Activated CD8-positive, alpha-beta T cell treated with anti-CD3 and anti-CD28 coated beads, Interleukin-2, amount 10 ng/mL, durations not matched to agents 7 days and 5 days (primary cell): Measurements from ENCODE around the gene RDH16. TPM values are rescaled to one million over a fixed set of nuclear protein-coding genes. Genes with fewer than 3 reads are reported as not detected.

Source experiments
- ATAC-seq: fragments of 150-1000 bp; cut with Tn5 transposase; one replicate; pipeline ENCODE4 v1.10.0; 2021; ENCODE audit warnings: moderate library complexity
- CTCF ChIA-PET: fragments of 350-600 bp; sonication (Branson Sonifier 250); formaldehyde crosslinking; loops from one replicate; lab custom pipeline; 2021; ENCODE audit warnings: antibody characterized with exemption; lab: Charles Lee
- POLR2A ChIA-PET: fragments of 350-600 bp; sonication (Branson Sonifier 250); formaldehyde crosslinking; loops from one replicate; lab custom pipeline; 2021; ENCODE audit warnings: antibody characterized with exemption; lab: Charles Lee
- DNase-seq: peaks from one replicate; pipeline ENCODE4 v3.0.0-alpha.2; 2020
- H3K27ac Mint-ChIP-seq: one replicate; pipeline ENCODE4 v1.8.0; 2021; ENCODE audit warnings: mild to moderate bottlenecking, mixed read lengths
- H3K27me3 Mint-ChIP-seq: one replicate; pipeline ENCODE4 v1.8.0; 2021; ENCODE audit warnings: low read depth, mixed read lengths
- H3K36me3 Mint-ChIP-seq: one replicate; pipeline ENCODE4 v1.8.0; 2021; ENCODE audit warnings: low read depth, mixed read lengths
- H3K4me1 Mint-ChIP-seq: one replicate; pipeline ENCODE4 v1.8.0; 2021; ENCODE audit warnings: low read depth, mixed read lengths
- H3K4me3 Mint-ChIP-seq: one replicate; pipeline ENCODE4 v1.8.0; 2021; ENCODE audit warnings: mild to moderate bottlenecking, mixed read lengths
- H3K9me3 Mint-ChIP-seq: one replicate; pipeline ENCODE4 v1.8.0; 2022; ENCODE audit warnings: mixed read lengths; ENCODE audit not compliant: insufficient read depth
- total RNA-seq, 2 experiments: library from RNA; stranded (reverse); gene quantifications; one replicate each; pipeline ENCODE4 v1.2.3, GENCODE V29; 2021

The RDH16 gene
- total RNA-seq = under 1 TPM; 0.18 to 0.37 TPM

GRCh38 chr12:56957229-56958052 is at the start of gene RDH16:
Gene RDH16 (minus strand): TSS chr12:56957608. CDS start chr12:56957462, 146 bp downstream.
- Mint-ChIP-seq H3K27me3 (peaks cover 14% of the 10 kb centered on the region), H3K27ac (no peak within 1 kb of the TSS), H3K36me3 (no peaks in the 10 kb centered on the region), H3K4me1 (no peaks in the 10 kb centered on the region), H3K9me3 (no peaks in the 10 kb centered on the region), H3K4me3 (no peak within 1 kb of the TSS)
- CTCF ChIA-PET = interaction anchor here (1.3 kb wide), 1 partner anchor 44 kb away, joined by 3 read pairs; no protein-coding TSS in a partner anchor
- ATAC-seq (no peak), DNase-seq (no peak)
- POLR2A ChIA-PET = no interaction called here

- Mint-ChIP-seq H3K27me3 (no peaks in the 10 kb centered on the region), H3K36me3 (peaks cover 24% of the 10 kb centered on the region), H3K4me1 (peaks cover 61% of the 10 kb centered on the region), H3K4me3 (peak overlapping the region; percentile 77), H3K9me3 (no peaks in the 10 kb centered on the region), H3K27ac (peak overlapping the region; percentile 77)
- ChIA-PET CTCF (interaction anchor here (1.0 to 11.2 kb wide), 20 partner anchors 9 to 251 kb away, joined by 3 to 213 read pairs (median 12); partner anchors contain the start of genes HSD17B6, MYO1A, NEMP1 and PRIM1), POLR2A (interaction anchor here (0.6 to 1.5 kb wide), 3 partner anchors 41 to 105 kb away, joined by 3 to 5 read pairs (median 3); no protein-coding TSS in a partner anchor)
- DNase-seq (no peak), ATAC-seq (no peak)
Observed at GRCh38 chr12:57006809-57007475, 49.5 kb upstream of the RDH16 start.

GRCh38 chr12:57005980-57006808 is 48.8 kb upstream of the RDH16 start, which contains the start of gene ZBTB39:
Gene ZBTB39 (minus strand): TSS chr12:57006546. CDS start chr12:57004917, 1,629 bp downstream.
- Mint-ChIP-seq H3K27me3 (no peaks in the 10 kb centered on the region), H3K4me3 (peak within 1 kb of the TSS; percentile 95), H3K4me1 (peaks cover 60% of the 10 kb centered on the region), H3K9me3 (no peaks in the 10 kb centered on the region), H3K27ac (peak within 1 kb of the TSS; percentile 83), H3K36me3 (peaks cover 31% of the 10 kb centered on the region)
- ChIA-PET CTCF (interaction anchor here (0.9 to 11.2 kb wide), 27 partner anchors 9 to 280 kb away, joined by 3 to 213 read pairs (median 9); partner anchors contain the start of genes HSD17B6, MYO1A, NACA and NEMP1), POLR2A (interaction anchor here (0.6 to 1.5 kb wide), 4 partner anchors 41 to 106 kb away, joined by 3 to 5 read pairs (median 3); no protein-coding TSS in a partner anchor)
- peak; percentile 68 for DNase-seq
- peak; percentile 79 for ATAC-seq

GRCh38 chr12:57004651-57005050 is 47.2 kb upstream of the RDH16 start:
- ChIA-PET CTCF (interaction anchor here (0.7 to 11.2 kb wide), 19 partner anchors 8 to 279 kb away, joined by 3 to 213 read pairs (median 4); partner anchors contain the start of genes HSD17B6, NACA, NEMP1 and PRIM1), POLR2A (interaction anchor here (1.0 kb wide), 1 partner anchor 74 kb away, joined by 4 read pairs; the partner anchor contains the start of gene NEMP1)
- peak overlapping the region; percentile 95 for H3K4me3 Mint-ChIP-seq
- H3K27ac Mint-ChIP-seq = no peak overlapping the region
- no peak for DNase-seq
- no peak for ATAC-seq
- H3K4me1 Mint-ChIP-seq = peaks cover 63% of the 10 kb centered on the region
- no peaks in the 10 kb centered on the region for H3K9me3 Mint-ChIP-seq
- no peaks in the 10 kb centered on the region for H3K27me3 Mint-ChIP-seq
- H3K36me3 Mint-ChIP-seq = peaks cover 39% of the 10 kb centered on the region

- no peak overlapping the region for H3K4me3 Mint-ChIP-seq
- H3K27me3 Mint-ChIP-seq = no peaks in the 10 kb centered on the region
- ChIA-PET POLR2A (interaction anchor here (1.0 to 1.9 kb wide), 2 partner anchors 108 to 245 kb away, joined by 3 to 7 read pairs; partner anchors contain the start of gene STAT6), CTCF (interaction anchor here (1.1 to 11.2 kb wide), 8 partner anchors 14 to 248 kb away, joined by 3 to 213 read pairs (median 20); partner anchors contain the start of genes HSD17B6, PRIM1 and STAT6)
- peaks cover 68% of the 10 kb centered on the region for H3K4me1 Mint-ChIP-seq
- no peak overlapping the region for H3K27ac Mint-ChIP-seq
- peaks cover 44% of the 10 kb centered on the region for H3K36me3 Mint-ChIP-seq
- no peak for DNase-seq
- no peaks in the 10 kb centered on the region for H3K9me3 Mint-ChIP-seq
- ATAC-seq = no peak
Observed at GRCh38 chr12:57003395-57003794, 46.0 kb upstream of the RDH16 start.

- no peak overlapping the region for H3K4me3 Mint-ChIP-seq
- peaks cover 46% of the 10 kb centered on the region for H3K36me3 Mint-ChIP-seq
- DNase-seq = peak; percentile 82
- ChIA-PET CTCF (interaction anchor here (0.6 to 11.2 kb wide), 43 partner anchors 9 to 365 kb away, joined by 3 to 213 read pairs (median 5); partner anchors contain the start of genes HSD17B6, MYO1A, PRIM1 and PTGES3), POLR2A (interaction anchor here (0.7 to 1.2 kb wide), 2 partner anchors 77 to 277 kb away, joined by 3 read pairs; no protein-coding TSS in a partner anchor)
- no peaks in the 10 kb centered on the region for H3K27me3 Mint-ChIP-seq
- H3K9me3 Mint-ChIP-seq = no peaks in the 10 kb centered on the region
- peaks cover 52% of the 10 kb centered on the region for H3K4me1 Mint-ChIP-seq
- peak; percentile 54 for ATAC-seq
- H3K27ac Mint-ChIP-seq = no peak overlapping the region
Observed at GRCh38 chr12:57001448-57001906, 44.1 kb upstream of the RDH16 start.

- ATAC-seq (no peak), DNase-seq (no peak)
- Mint-ChIP-seq H3K27ac (peak overlapping the region; percentile 33), H3K27me3 (no peaks in the 10 kb centered on the region), H3K4me3 (no peak overlapping the region), H3K9me3 (no peaks in the 10 kb centered on the region), H3K36me3 (peaks cover 46% of the 10 kb centered on the region), H3K4me1 (peaks cover 48% of the 10 kb centered on the region)
- ChIA-PET CTCF (interaction anchor here (1.0 to 11.2 kb wide), 9 partner anchors 13 to 312 kb away, joined by 4 to 213 read pairs (median 12); partner anchors contain the start of genes HSD17B6, PRIM1, PTGES3 and STAT6), POLR2A (interaction anchor here (0.6 kb wide), 1 partner anchor 248 kb away, joined by 6 read pairs; the partner anchor contains the start of gene PRIM1)
Observed at GRCh38 chr12:57000393-57000792, 43.0 kb upstream of the RDH16 start.

GRCh38 chr12:56999456-56999855 is 42.0 kb upstream of the RDH16 start:
- no peaks in the 10 kb centered on the region for H3K27me3 Mint-ChIP-seq
- peaks cover 39% of the 10 kb centered on the region for H3K4me1 Mint-ChIP-seq
- no peak for DNase-seq
- H3K27ac Mint-ChIP-seq = peak overlapping the region; percentile 75
- peaks cover 46% of the 10 kb centered on the region for H3K36me3 Mint-ChIP-seq
- ChIA-PET CTCF (interaction anchor here (0.8 to 11.2 kb wide), 10 partner anchors 9 to 311 kb away, joined by 3 to 213 read pairs (median 4); partner anchors contain the start of genes HSD17B6, PRIM1, PTGES3 and STAT6), POLR2A (interaction anchor here (1.1 to 1.5 kb wide), 2 partner anchors 113 to 274 kb away, joined by 3 read pairs; partner anchors contain the start of gene NACA)
- H3K9me3 Mint-ChIP-seq = no peaks in the 10 kb centered on the region
- ATAC-seq = no peak
- H3K4me3 Mint-ChIP-seq = no peak overlapping the region

GRCh38 chr12:56998981-56999380 is 41.6 kb upstream of the RDH16 start:
- Mint-ChIP-seq H3K4me3 (no peak overlapping the region), H3K27me3 (no peaks in the 10 kb centered on the region), H3K27ac (peak overlapping the region; percentile 75), H3K9me3 (no peaks in the 10 kb centered on the region), H3K4me1 (peaks cover 36% of the 10 kb centered on the region), H3K36me3 (peaks cover 41% of the 10 kb centered on the region)
- ChIA-PET POLR2A (interaction anchor here (1.1 to 1.5 kb wide), 2 partner anchors 113 to 274 kb away, joined by 3 read pairs; partner anchors contain the start of gene NACA), CTCF (interaction anchor here (0.8 to 11.2 kb wide), 9 partner anchors 10 to 310 kb away, joined by 3 to 213 read pairs (median 5); partner anchors contain the start of genes HSD17B6, PRIM1, PTGES3 and STAT6)
- DNase-seq = peak; percentile 59
- peak; percentile 63 for ATAC-seq

- Mint-ChIP-seq H3K4me1 (peaks cover 36% of the 10 kb centered on the region), H3K9me3 (no peaks in the 10 kb centered on the region), H3K36me3 (peaks cover 35% of the 10 kb centered on the region), H3K27me3 (no peaks in the 10 kb centered on the region), H3K27ac (no peak overlapping the region), H3K4me3 (no peak overlapping the region)
- POLR2A ChIA-PET = interaction anchor here (1.1 to 1.5 kb wide), 2 partner anchors 114 to 273 kb away, joined by 3 read pairs; partner anchors contain the start of gene NACA
- CTCF ChIA-PET = interaction anchor here (0.9 to 11.2 kb wide), 7 partner anchors 10 to 243 kb away, joined by 3 to 213 read pairs (median 8); partner anchors contain the start of genes HSD17B6, PRIM1 and STAT6
- DNase-seq (no peak), ATAC-seq (no peak)
Observed at GRCh38 chr12:56998316-56998715, 40.9 kb upstream of the RDH16 start.
